NCI-H524 (cell line): ENCODE data around the gene HTR3D.
"Not testable (repeated sequence)": the region's sequence is repeated elsewhere in the genome, so short reads cannot be mapped to it uniquely, and the experiment has no call there.

Source experiments
- DNase-seq, 2 experiments: peaks; one replicate each; lab custom pipeline; 2025; lab: John Stamatoyannopoulos, UW

Gene HTR3D

GRCh38 chr3:184016169-184016570 is 15.4 kb upstream of the HTR3D start:
- no peak for DNase-seq

DNA sequence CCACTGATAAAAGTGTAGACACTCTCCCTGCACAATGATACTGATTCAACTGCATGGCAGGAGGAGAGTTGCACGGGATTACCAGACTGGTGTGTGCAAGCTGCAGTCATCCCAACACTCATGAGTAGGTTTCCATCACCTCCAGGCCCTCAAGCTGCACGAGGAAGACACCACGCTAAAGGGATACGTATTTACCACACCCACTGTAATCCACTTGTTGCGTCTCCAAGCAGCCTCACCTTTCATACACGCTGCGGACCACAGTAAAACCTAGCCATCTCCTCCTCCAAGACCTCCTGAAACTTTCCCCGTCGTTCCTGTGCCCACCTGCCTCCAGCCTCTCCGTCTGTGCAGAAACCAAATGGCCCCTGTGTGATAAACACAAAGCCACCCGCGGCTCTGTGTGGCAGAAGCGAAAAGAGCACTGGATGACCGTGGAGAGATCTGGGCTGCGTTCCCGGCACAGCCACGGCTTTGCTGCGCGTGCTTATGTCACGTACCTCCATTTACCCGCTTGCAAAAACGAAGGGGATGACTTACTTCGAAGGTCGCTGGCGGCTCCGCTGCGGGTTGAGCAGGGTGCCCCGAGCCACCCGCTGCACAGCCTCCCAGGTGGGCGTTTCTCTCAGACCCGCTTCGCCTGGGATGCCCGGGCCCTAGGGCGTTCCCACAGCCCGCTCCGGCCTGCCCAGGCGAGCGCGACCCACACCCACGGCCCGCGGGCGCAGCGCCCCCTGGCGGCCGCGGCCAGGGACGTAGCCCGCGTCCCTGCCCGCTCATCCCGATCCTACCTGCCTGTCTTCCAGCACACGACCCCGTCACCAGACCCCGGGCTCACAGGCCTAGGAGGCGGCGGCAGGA is 14.5 kb upstream of the HTR3D start:
- peak; percentile 40 to 60 for DNase-seq

GRCh38 chr3:184017672-184018423 is 13.7 kb upstream of the HTR3D start, which contains the start of gene ABCC5:
ABCC5 (minus strand) TSS chr3:184017884; CDS start chr3:184014392, 3,492 bp downstream.
- DNase-seq = peak; percentile 95 to 98

DNA sequence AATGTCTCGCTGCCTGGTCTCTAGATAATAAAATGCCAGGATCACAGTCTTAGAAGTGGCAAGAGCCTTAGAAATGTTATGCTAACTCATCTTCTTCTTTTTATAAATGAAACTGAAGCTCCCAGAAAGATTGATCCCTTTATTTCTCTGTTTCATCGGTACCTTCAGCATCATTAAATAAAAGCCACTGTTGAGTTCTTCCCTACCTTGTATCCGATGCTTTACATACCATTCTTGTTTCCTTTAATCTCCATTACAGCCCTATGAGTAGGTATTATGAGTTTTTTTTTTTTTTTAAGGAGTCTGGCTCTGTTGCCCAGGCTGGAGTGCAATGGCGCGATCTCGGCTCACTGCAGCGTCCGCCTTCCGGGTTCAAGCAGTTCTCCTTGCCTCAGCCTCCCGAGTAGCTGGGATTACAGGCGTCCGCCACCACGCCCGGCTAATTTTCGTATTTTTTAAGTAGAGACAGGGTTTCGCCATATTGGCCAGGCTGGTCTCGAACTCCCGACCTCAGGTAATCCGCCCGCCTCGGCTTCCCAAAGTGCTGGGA is 13.0 kb upstream of the HTR3D start:
- DNase-seq = no peak

- no peak for DNase-seq
These were observed 9.2 kb upstream of the HTR3D start for GRCh38 chr3:184022323-184022722.

DNA sequence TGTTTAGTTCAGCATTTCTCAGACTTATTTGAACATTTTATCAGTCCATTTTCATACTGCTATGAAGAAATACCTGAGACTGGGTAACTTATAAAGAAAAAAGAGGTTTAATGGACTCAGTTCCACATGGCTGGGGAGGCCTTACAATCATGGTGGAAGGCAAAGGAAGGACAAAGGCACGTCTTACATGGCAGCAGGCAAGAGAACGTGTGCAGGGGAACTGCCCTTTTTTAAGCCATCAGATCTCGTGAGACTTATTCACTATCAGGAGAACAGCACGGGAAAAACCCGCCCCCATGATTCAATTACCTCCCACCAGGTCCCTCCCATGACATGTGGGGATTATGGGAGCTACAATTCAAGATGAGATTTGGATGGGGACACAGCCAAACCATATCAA is 6.3 kb upstream of the HTR3D start:
- not testable (repeated sequence) for DNase-seq

GRCh38 chr3:184028275-184028890 is 3.2 kb upstream of the HTR3D start:
- not testable (repeated sequence) for DNase-seq

DNA sequence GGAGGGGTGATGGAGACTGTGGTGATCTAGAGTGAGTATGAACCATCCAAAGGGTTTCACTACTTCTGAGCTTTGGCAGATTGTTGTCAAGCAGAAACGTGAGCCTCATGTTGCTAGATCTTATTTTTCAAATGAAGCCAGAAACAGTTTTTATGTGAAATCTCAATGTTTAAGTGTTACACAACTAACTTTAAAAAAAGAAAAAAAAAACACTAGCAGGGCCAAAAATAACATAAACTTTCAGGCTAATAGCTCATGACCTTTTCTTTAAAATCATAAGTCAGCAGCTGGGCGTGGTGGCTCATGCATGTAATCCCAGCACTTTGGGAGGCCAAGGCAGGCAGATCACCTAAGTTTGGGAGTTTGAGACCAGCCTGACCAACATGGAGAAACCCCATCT is 2.1 kb upstream of the HTR3D start:
- DNase-seq = no peak

DNA sequence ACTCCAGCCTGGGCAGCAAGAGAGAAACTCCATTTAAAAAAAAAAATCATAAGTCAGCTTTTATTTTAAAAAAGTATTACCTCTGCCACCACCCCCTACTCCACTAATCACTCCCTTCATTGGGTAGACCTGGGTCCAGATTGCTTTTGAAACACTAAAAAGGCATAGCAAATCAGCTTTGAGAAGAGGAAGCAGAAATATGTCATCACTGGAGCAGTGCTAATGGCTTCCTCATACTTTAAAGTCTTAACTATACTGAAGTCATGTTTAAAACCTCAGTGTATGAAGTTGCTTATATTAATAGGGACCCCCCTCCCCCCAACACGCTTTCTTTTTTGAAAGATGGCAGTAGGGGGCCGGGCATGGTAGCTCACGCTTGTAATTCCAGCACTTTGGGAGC is 1.0 kb upstream of the HTR3D start:
- no peak for DNase-seq

GRCh38 chr3:184037816-184038215 is 6.3 kb downstream of the HTR3D start:
- DNase-seq = no peak

DNA sequence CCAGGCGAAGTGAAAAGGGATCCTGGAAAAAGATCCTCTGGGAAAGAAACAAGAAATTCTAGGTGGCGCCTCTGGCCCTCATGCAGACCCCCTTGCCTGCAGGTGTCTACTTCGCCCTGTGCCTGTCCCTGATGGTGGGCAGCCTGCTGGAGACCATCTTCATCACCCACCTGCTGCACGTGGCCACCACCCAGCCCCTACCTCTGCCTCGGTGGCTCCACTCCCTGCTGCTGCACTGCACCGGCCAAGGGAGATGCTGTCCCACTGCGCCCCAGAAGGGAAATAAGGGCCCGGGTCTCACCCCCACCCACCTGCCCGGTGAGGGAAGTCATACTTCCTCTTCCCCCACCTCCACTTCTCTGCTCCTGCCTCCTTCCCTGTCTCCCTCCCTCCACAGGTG is 6.8 kb downstream of the HTR3D start:
- DNase-seq = not testable (repeated sequence)

DNA sequence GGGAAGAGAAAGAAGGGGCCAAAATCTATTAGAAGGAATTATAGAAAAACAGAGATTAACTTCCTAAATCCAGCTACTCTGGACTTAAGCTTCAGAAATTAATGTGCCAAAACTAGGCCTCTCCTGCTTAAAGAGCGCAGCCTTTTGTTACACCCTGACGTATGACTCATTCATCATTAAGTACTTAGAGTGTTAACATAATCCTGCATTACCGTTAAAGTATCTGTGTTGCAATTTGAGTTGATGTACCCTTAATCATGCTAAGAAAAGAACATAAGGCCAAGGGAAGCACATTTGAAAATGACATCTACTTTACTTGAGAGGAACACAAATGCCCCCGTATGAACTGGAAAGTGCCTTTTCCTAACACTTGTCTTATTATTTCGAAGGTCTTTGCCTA is 7.9 kb downstream of the HTR3D start:
- peak; percentile 90 to 99 for DNase-seq

DNA sequence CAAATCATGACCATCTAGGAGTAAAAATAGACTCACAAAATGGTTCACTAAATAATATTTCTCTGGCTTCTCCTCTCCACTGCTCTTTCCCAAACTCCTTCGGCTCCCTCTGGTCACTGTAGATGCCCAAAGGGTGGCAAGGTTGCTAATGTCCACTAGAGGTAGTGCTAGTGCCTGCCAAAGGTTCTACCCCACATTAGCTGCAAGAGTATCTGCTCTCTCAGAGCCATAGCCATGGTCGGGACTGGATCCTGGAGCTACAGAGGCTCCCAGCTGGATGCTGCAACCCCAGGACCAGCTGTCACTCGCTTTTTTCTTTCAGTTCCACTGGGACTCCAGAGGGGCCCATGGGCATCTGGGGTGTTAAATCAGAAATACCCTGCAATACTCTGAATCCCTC is 8.5 kb downstream of the HTR3D start:
- peak; percentile 79 to 94 for DNase-seq

- peak in 1 of 2 experiments; percentile 40 for DNase-seq
These were observed 11.1 kb downstream of the HTR3D start for GRCh38 chr3:184042617-184043016.

DNA sequence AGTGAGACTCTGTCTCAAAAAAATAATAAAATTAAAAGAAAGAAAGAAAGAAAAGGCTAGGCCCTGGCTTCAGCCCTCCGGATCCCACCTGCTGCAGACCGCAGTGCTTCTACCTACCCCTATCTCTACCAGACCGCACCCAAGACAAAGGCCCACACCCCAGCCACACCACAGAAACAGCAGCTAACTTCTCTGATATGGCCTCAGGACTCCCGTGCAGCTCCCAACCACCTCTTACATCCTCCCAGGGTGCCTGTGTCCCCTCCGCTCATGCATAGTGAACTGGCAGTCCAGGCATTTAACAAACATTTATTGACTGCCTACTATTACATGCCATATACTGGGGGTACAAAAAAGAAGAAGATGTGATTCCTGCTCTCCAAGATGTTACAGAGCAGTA is 14.5 kb downstream of the HTR3D start:
- DNase-seq = no peak

DNA sequence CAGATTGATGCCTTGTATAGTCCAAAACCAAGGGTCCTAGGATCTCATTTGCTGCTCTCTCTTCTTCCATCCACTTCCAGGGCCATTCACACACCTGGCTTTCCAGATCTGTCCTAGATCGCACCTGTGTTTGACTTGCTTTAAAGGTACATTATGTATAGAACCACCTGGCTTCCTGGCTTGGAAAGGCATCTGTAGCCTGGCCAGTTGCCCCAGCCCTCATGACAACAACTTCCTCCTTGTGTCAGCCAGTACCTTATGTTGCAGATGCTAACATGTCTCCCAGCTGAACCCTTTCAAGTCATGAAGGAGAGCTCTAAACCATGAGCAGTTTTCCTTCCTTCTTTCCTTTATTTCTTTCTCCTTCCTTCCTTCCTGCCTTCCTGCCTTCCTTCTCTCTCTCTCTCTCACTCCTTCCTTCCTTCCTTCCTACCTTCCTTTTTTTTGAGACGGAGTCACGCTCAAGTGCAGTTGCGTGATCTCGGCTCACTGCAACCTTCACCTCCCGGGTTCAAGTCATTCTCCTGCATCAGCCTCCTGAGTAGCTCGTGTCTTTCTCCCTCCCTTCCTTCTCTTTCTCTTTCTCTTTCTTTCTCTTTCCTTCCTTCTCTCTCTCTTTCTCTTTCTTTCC is 18.8 kb downstream of the HTR3D start:
- DNase-seq = no peak

DNA sequence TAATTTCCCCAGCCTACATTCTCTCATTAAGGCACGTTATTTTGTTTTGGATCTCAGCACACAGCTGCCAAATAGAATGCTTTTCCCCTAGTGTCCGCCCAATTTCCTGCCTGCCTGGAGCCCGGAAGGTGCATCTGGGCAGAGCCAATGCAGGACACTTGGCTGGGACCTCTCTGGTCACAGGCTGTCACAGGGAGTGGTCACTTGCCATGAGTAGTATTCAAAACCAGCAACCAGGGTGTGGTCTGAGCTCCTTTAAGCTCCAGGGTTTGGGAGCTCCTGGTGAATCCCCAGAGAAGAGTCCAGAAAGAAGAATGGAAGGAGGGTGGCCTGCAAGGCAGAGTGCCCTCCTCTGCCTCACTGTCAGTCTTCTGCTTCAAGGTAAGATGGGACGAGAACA is 21.2 kb downstream of the HTR3D start, which contains the start of gene HTR3C:
Gene HTR3C (plus strand): TSS at position 281 of the 400 bp plus-strand sequence. CDS start 34 bp downstream, at position 315.
- DNase-seq = no peak

GRCh38 chr3:184058029-184058428 is 26.5 kb downstream of the HTR3D start:
- no peak for DNase-seq

DNA sequence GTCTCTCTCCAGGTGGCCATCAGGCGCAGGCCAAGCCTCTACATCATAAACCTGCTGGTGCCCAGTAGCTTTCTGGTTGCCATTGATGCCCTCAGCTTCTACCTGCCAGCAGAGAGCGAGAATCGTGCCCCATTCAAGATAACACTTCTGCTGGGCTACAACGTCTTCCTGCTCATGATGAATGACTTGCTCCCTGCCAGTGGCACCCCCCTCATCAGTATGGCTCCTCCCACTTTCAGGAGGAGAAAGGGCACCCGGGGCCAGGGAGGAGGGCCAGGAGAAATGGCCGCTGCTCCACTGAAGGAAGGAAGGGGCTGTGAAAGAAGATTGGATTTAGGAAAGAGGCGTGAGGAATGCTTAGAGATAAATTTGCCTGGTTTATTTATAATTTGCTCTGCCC is 27.9 kb downstream of the HTR3D start:
- no peak for DNase-seq

GRCh38 chr3:184062637-184063036 is 31.1 kb downstream of the HTR3D start:
- no peak for DNase-seq

GRCh38 chr3:184066211-184066610 is 34.7 kb downstream of the HTR3D start:
- no peak for DNase-seq

DNA sequence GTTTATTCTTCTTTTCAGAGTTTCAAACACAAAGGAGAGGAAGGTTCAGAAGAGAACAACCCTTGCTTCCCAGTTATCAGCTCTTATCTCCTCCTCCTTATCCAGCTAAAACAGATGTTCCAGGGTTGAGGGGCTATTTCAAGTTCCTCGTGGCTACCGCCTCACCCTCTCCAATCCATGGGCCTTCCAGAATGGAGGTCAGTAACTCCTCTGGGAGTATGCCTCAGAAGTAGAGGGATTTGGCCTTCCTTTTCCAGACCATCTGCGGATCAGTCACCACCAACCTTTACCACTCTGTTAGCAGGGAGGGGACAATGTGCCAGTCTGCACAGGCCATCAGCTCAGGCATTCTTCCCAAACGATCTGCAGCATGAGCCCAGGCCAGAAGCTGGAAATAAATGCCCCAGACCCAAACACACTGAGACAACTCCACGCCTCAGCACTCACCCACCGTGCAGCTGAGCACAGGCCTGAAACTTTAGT is 36.1 kb downstream of the HTR3D start:
- DNase-seq = no peak
